ENCODE data around the gene AUTS2. TPM values are rescaled to one million over a fixed set of nuclear protein-coding genes. Genes with fewer than 3 reads are reported as not detected.

The AUTS2 gene
- total RNA-seq, 3 donors from 2014 or later = 31.5 to 94.3 (median 81.3) TPM

DNA sequence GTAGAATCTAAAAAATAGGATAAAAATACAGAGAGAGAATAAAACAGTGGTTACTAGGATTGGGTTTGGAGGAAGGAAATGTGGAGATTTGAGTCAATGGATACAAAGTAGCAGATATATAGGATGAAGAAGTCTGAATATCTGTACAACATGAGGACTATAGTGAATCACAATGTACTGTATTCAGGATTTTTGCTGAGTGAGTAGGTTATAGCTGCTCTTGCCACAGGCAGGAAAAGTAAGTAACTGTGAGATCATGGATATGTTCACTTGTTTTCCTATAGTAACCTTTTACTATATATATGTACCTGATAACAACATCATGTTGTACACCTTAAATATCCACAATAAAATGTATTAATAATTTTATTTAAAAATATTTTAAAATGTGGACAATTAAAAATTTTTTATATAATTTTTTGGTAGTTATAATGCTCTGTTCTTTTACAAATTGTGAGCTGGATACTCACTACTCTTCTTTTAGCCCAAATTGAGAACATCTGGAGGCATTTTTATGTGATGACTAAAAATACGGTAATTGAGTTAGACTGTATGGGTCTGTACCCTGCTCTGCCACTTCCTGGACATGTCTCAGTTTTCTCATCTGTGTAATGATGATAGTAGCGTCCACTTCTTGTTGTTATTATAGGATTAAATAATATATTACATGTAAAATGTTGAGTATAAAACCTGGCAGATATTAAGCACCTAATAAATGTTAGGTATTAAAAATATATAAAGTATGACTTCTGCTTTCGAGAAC, 439.1 kb downstream of the AUTS2 start:
- Histone ChIP-seq H3K27me3 (no peaks in the 10 kb centered on the region), H3K36me3 (no peaks in the 10 kb centered on the region), H3K9me3 (no peaks in the 10 kb centered on the region), H3K27ac (no peak overlapping the region), H3K4me1 (no peaks in the 10 kb centered on the region), H3K4me3 (no peak overlapping the region)
- intact Hi-C loops (cut with DNase I; ENCODE audit: low total_unique reads) = no loop called here
- no peak for DNase-seq (ENCODE audit: low spot score in 2 of 2)
- TF ChIP-seq, protein P1, sequence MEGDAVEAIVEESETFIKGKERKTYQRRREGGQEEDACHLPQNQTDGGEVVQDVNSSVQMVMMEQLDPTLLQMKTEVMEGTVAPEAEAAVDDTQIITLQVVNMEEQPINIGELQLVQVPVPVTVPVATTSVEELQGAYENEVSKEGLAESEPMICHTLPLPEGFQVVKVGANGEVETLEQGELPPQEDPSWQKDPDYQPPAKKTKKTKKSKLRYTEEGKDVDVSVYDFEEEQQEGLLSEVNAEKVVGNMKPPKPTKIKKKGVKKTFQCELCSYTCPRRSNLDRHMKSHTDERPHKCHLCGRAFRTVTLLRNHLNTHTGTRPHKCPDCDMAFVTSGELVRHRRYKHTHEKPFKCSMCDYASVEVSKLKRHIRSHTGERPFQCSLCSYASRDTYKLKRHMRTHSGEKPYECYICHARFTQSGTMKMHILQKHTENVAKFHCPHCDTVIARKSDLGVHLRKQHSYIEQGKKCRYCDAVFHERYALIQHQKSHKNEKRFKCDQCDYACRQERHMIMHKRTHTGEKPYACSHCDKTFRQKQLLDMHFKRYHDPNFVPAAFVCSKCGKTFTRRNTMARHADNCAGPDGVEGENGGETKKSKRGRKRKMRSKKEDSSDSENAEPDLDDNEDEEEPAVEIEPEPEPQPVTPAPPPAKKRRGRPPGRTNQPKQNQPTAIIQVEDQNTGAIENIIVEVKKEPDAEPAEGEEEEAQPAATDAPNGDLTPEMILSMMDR (IDR thresholded peaks at IDR 0.05) = no peak
- TF ChIP-seq POLR2A (IDR thresholded peaks at IDR 0.05) = no peak
- TF ChIP-seq POLR2AphosphoS5 (IDR thresholded peaks at IDR 0.05) = no peak

DNA sequence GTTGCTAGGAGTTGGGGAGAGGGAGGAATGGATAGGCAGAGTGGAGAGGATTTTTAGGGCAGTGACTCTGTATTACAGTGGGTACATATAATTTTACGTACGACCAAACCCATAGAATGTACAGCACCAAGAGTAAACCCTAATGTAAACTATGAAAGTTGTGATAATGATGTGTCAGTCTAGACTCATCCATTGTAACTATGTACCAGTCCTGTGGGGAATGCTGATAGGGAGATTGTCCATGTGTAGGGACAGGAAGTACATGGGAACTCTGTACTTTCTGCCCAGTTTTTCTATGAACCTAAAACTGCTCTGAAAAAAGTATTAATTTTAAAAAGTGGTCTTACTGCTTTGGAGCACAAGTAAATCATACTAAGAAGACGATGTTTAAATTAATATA, 441.8 kb downstream of the AUTS2 start:
- H3K9me3 ChIP-seq = no peaks in the 10 kb centered on the region
- TF ChIP-seq, protein P1 (IDR thresholded peaks at IDR 0.05) = no peak
- no peak for TF ChIP-seq POLR2AphosphoS5 (IDR thresholded peaks at IDR 0.05)
- TF ChIP-seq POLR2A (IDR thresholded peaks at IDR 0.05) = no peak
- H3K4me1 ChIP-seq = no peaks in the 10 kb centered on the region
- no peaks in the 10 kb centered on the region for H3K27me3 ChIP-seq
- intact Hi-C loops (cut with DNase I; ENCODE audit: low total_unique reads) = loop anchor here (5.0 kb wide), 1 partner anchor 1788 kb away; no protein-coding TSS in a partner anchor
- H3K36me3 ChIP-seq = no peaks in the 10 kb centered on the region
- no peak for DNase-seq (ENCODE audit: low spot score in 2 of 2)
- no peak overlapping the region for H3K4me3 ChIP-seq
- H3K27ac ChIP-seq = no peak overlapping the region

DNA sequence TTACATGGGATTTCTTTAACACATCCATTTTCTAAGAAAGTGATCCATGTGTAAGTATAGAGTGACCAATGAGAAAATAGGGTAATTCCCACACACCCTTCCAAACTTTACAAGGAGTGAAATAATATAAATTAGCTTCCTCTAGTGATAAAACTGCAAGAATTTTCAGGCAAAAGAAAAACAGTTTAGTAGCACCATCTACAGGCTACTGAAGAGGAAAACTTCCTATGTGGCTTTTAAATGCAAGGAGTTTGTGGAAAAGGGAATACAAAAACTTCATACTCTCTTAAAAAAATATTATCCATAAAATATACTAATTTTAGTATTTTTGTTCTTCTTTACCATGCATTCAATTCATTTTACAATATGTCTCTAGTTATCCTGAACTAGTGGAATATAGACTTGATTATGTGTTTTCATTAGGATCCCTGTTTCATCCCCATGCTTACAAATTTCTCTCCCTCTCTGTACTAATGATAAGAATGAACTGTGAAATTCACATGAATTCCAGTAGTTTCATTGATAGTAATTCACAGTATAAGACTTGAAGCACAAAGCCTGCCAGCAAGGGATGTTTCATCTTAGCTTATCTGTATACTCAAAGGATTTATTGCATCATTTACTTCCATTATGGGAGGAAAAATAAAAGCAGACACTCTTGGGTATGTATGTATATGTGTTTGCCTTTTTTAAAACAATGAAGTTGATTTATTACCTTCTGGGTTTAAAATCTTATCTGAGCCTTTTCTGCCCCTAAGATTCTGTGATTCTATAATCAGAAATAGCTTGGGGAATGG, 442.9 kb downstream of the AUTS2 start:
- no peak for DNase-seq (ENCODE audit: low spot score in 2 of 2)
- intact Hi-C loops (cut with DNase I; ENCODE audit: low total_unique reads) = loop anchor here (5.0 kb wide), 1 partner anchor 1789 kb away; no protein-coding TSS in a partner anchor
- H3K4me1 ChIP-seq = no peaks in the 10 kb centered on the region
- no peaks in the 10 kb centered on the region for H3K9me3 ChIP-seq
- TF ChIP-seq POLR2AphosphoS5 (IDR thresholded peaks at IDR 0.05) (no peak), POLR2A (IDR thresholded peaks at IDR 0.05) (no peak)
- TF ChIP-seq, protein P1 (IDR thresholded peaks at IDR 0.05) = peak in 2 of 3 donors; percentile 23 to 35
- H3K4me3 ChIP-seq = no peak overlapping the region
- no peaks in the 10 kb centered on the region for H3K27me3 ChIP-seq
- H3K27ac ChIP-seq = no peak overlapping the region
- H3K36me3 ChIP-seq = no peaks in the 10 kb centered on the region

DNA sequence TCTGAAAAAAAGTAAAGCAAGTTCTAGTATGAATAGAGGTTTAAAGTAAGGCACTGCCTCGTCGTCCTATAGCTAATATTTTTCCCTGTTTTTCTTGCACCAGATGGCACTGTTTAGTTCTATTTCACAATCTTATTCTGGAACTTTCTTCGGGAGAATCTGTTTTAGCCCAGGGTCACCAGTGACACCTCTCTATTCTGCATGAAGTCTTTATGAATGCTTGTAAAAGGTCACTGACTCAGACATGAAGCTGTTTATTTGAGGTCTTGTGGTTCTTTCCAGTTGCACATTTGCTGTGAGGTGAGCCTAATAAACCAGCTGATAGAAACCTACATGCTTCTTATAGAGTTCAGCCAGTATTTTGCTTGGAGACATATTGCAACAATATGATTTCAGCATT, 444.3 kb downstream of the AUTS2 start:
- H3K9me3 ChIP-seq = no peaks in the 10 kb centered on the region
- no peak overlapping the region for H3K4me3 ChIP-seq
- no peaks in the 10 kb centered on the region for H3K4me1 ChIP-seq
- intact Hi-C loops (cut with DNase I; ENCODE audit: low total_unique reads) = loop anchor here (5.0 kb wide), 1 partner anchor 1790 kb away; no protein-coding TSS in a partner anchor
- H3K27me3 ChIP-seq = no peaks in the 10 kb centered on the region
- TF ChIP-seq, protein P1 (IDR thresholded peaks at IDR 0.05) = no peak
- TF ChIP-seq POLR2A (IDR thresholded peaks at IDR 0.05) = no peak
- no peak for TF ChIP-seq POLR2AphosphoS5 (IDR thresholded peaks at IDR 0.05)
- no peak for DNase-seq (ENCODE audit: low spot score in 2 of 2)
- no peaks in the 10 kb centered on the region for H3K36me3 ChIP-seq
- H3K27ac ChIP-seq = no peak overlapping the region

Data from breast epithelium (tissue), 4 donors.